SK-N-SH treated with all-trans-retinoic acid at 6 μM for 48 hours (cell line): ENCODE results near the gene ERICH4.
A peak's percentile ranks its signal among the peaks of the same experiment; 100 is the strongest.

ENCODE experiments used
- ATAC-seq: fragments of 200-7000 bp; cut with Tn5 transposase; 3 replicates; pipeline ENCODE4 v1.9.1; 2020; ENCODE audit warnings: mild to moderate bottlenecking, moderate library complexity
- ARNTL ChIP-seq: fragments of 450-650 bp; formaldehyde crosslinking; IDR thresholded peaks from 2 replicates; pipeline ENCODE4 v1.5.0; 2020; ENCODE audit warnings: low read depth, mild to moderate bottlenecking, moderate library complexity, borderline replicate concordance
- BACH2 ChIP-seq: fragments of 250-450 bp; sonication (Bioruptor Pico); IDR thresholded peaks from 2 replicates; pipeline ENCODE4 v1.9.0; 2021; ENCODE audit warnings: mild to moderate bottlenecking, borderline replicate concordance
- CSDC2 ChIP-seq: fragments of 250-450 bp; sonication (Bioruptor Pico); IDR thresholded peaks from 2 replicates; pipeline ENCODE4 v1.5.0; 2020; ENCODE audit warnings: mild to moderate bottlenecking, moderate library complexity
- CSRNP3 ChIP-seq: fragments of 250-450 bp; sonication (Bioruptor Pico); IDR thresholded peaks from 2 replicates; pipeline ENCODE4 v1.5.1; 2021; ENCODE audit warnings: mild to moderate bottlenecking, moderate library complexity
- ESRRG ChIP-seq: fragments of 250-450 bp; sonication (Bioruptor Pico); IDR thresholded peaks from 2 replicates; pipeline ENCODE4 v1.6.1; 2021; ENCODE audit warnings: mild to moderate bottlenecking
- GLIS3 ChIP-seq: fragments of 250-450 bp; sonication (Bioruptor Pico); IDR thresholded peaks from 2 replicates; pipeline ENCODE4 v1.5.0; 2020; ENCODE audit warnings: mild to moderate bottlenecking, moderate library complexity
- ISL1 ChIP-seq: fragments of 250-450 bp; sonication (Bioruptor Pico); IDR thresholded peaks from 2 replicates; pipeline ENCODE4 v2.1.2; 2022; ENCODE audit warnings: mild to moderate bottlenecking, moderate library complexity
- PATZ1 ChIP-seq: fragments of 250-450 bp; sonication (Bioruptor Pico); IDR thresholded peaks from 2 replicates; pipeline ENCODE4 v1.8.0; 2020; ENCODE audit warnings: mild to moderate bottlenecking, moderate library complexity, borderline replicate concordance
- POU6F1 ChIP-seq: fragments of 250-450 bp; sonication (Bioruptor Pico); IDR thresholded peaks from 2 replicates; pipeline ENCODE4 v1.8.0; 2021; ENCODE audit warnings: low read depth, mild to moderate bottlenecking, moderate library complexity, borderline replicate concordance
- PPARA ChIP-seq: fragments of 250-450 bp; sonication (Bioruptor Pico); IDR thresholded peaks from 2 replicates; pipeline ENCODE4 v1.5.0; 2020; ENCODE audit warnings: mild to moderate bottlenecking, borderline replicate concordance
- RARB ChIP-seq: fragments of 250-450 bp; sonication (Bioruptor Pico); IDR thresholded peaks from 2 replicates; pipeline ENCODE4 v1.8.0; 2021; ENCODE audit warnings: mild to moderate bottlenecking, moderate library complexity
- TOX ChIP-seq: fragments of 250-450 bp; sonication (Bioruptor Pico); IDR thresholded peaks from 2 replicates; pipeline ENCODE4 v1.8.0; 2021; ENCODE audit warnings: mild to moderate bottlenecking, moderate library complexity, borderline replicate concordance
- TSHZ2 ChIP-seq: fragments of 250-450 bp; sonication (Bioruptor Pico); IDR thresholded peaks from 2 replicates; pipeline ENCODE4 v1.5.0; 2020; ENCODE audit warnings: mild to moderate bottlenecking, moderate library complexity
- ZC3H10 ChIP-seq: fragments of 250-450 bp; sonication (Bioruptor Pico); IDR thresholded peaks from 2 replicates; pipeline ENCODE4 v1.5.1; 2021; ENCODE audit warnings: mild to moderate bottlenecking, moderate library complexity
- ZFP3 ChIP-seq: fragments of 250-450 bp; sonication (Bioruptor Pico); IDR thresholded peaks from 2 replicates; pipeline ENCODE4 v1.5.0; 2020; ENCODE audit warnings: mild to moderate bottlenecking, moderate library complexity
- ZFP30 ChIP-seq: fragments of 450-650 bp; formaldehyde crosslinking; IDR thresholded peaks from 2 replicates; pipeline ENCODE4 v1.5.0; 2022; ENCODE audit warnings: mild to moderate bottlenecking, moderate library complexity
- ZNF70 ChIP-seq: fragments of 450-650 bp; formaldehyde crosslinking; IDR thresholded peaks from 2 replicates; pipeline ENCODE4 v1.5.0; 2020; ENCODE audit warnings: mild to moderate bottlenecking, moderate library complexity
- ZNF8 ChIP-seq: fragments of 450-650 bp; formaldehyde crosslinking; IDR thresholded peaks from 2 replicates; pipeline ENCODE4 v1.5.0; 2020; ENCODE audit warnings: mild to moderate bottlenecking, moderate library complexity

ERICH4 gene

GRCh38 chr19:41449079-41449864, 6.3 kb downstream of the ERICH4 start:
- TF ChIP-seq PPARA (CRISPR knock-in tag) (no peak), POU6F1 (CRISPR knock-in tag) (no peak), BACH2 (no peak), TSHZ2 (CRISPR knock-in tag) (no peak)
- TF ChIP-seq, all 23 proteins: peak for 0
- peak; percentile 97 for ATAC-seq

GRCh38 chr19:41449865-41450178, 6.9 kb downstream of the ERICH4 start:
- peak; percentile 10; the same call in 2 of the 3 replicates for ATAC-seq
- TF ChIP-seq ZNF70 (CRISPR knock-in tag) (no peak), CSDC2 (CRISPR knock-in tag) (no peak), TOX (CRISPR knock-in tag) (no peak), POU6F1 (CRISPR knock-in tag) (no peak), ZNF8 (CRISPR knock-in tag) (no peak), RARB (CRISPR knock-in tag) (no peak), ESRRG (CRISPR knock-in tag) (no peak), BACH2 (no peak), TSHZ2 (CRISPR knock-in tag) (no peak)

- TF ChIP-seq ZNF70 (CRISPR knock-in tag) (no peak), TOX (CRISPR knock-in tag) (no peak), CSDC2 (CRISPR knock-in tag) (no peak), BACH2 (no peak), ISL1 (CRISPR knock-in tag) (no peak), GLIS3 (CRISPR knock-in tag) (no peak), ZFP30 (CRISPR knock-in tag) (no peak), ZFP3 (CRISPR knock-in tag) (no peak), CSRNP3 (no peak), PPARA (CRISPR knock-in tag) (no peak), PATZ1 (CRISPR knock-in tag) (no peak), POU6F1 (CRISPR knock-in tag) (no peak), ZC3H10 (CRISPR knock-in tag) (no peak), ARNTL (CRISPR knock-in tag) (no peak), RARB (CRISPR knock-in tag) (no peak), ZNF8 (CRISPR knock-in tag) (no peak)
- TF ChIP-seq, all 23 proteins: peak for 0
- no peak for ATAC-seq
These were observed 9.8 kb downstream of the ERICH4 start for GRCh38 chr19:41452584-41453275.
